ENCODE data around the gene CSTB.

The CSTB gene

GRCh38 chr21:43781846-43782245 is 5.7 kb upstream of the CSTB start:
- no peak for DNase-seq (ENCODE audit: low read depth)
- TF ChIP-seq CTCF (conservative IDR thresholded peaks at IDR 0.05; ENCODE audit: control insufficient read depth, insufficient read depth, low read depth, low read length), result no peak

DNA sequence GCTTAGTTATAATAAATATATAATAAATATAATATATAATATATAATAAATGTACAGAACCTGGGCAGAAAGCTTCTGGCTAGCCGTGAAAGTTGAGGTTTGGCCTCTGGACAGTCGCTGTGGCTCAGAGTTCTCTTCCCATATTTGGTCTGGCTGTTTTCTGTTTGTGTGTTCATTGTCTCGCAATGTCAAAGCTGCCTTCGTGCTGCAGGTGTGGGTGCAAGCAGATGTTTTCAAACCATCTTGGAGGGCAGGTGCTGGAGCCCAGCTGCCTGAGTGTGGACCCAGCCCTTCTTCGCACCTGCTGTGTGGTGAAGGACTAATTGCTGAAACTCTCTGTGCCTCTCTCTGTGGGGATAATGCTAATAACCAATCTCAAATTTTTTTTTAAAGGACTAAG is 3.6 kb upstream of the CSTB start:
- no peak overlapping the region for H3K4me3 ChIP-seq (ENCODE audit: control insufficient read depth, low read depth, low read length)
- TF ChIP-seq CTCF (conservative IDR thresholded peaks at IDR 0.05; ENCODE audit: control insufficient read depth, insufficient read depth, low read depth, low read length), result no peak
- DNase-seq (ENCODE audit: low read depth), result no peak

More at GRCh38 chr21:43781846-43782245, 5.7 kb upstream of the CSTB start:
- no peak overlapping the region for H3K4me3 ChIP-seq (ENCODE audit: control insufficient read depth, low read depth, low read length)

GRCh38 chr21:43778469-43779335 is 2.6 kb upstream of the CSTB start:
- no peak overlapping the region for H3K4me3 ChIP-seq (ENCODE audit: control insufficient read depth, low read depth, low read length)
- TF ChIP-seq CTCF (conservative IDR thresholded peaks at IDR 0.05; ENCODE audit: control insufficient read depth, insufficient read depth, low read depth, low read length), result no peak
- DNase-seq (ENCODE audit: low read depth), result no peak

DNA sequence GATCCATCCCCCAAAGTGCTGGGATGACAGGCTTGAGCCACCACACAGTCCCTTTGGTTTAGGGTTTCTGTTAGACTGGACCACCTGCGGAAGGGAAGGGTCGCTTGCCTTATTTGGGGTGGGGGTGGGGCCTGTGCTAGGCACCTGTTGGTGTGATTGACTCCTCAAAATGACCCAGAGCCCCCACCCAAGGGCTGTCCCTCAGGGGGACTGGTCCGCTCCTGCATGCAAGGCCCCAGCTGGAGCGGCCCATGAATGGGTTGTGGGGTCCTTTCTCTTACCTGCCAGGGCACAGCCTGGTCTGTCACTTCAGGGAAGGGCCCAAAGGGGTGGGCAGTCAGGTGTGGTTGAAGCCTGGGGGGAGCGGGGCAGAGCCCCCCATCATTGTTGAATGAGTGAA is 1.8 kb upstream of the CSTB start:
- H3K4me3 ChIP-seq (ENCODE audit: control insufficient read depth, low read depth, low read length), result no peak overlapping the region
- DNase-seq (ENCODE audit: low read depth), result no peak
- TF ChIP-seq CTCF (conservative IDR thresholded peaks at IDR 0.05; ENCODE audit: control insufficient read depth, insufficient read depth, low read depth, low read length), result no peak

DNA sequence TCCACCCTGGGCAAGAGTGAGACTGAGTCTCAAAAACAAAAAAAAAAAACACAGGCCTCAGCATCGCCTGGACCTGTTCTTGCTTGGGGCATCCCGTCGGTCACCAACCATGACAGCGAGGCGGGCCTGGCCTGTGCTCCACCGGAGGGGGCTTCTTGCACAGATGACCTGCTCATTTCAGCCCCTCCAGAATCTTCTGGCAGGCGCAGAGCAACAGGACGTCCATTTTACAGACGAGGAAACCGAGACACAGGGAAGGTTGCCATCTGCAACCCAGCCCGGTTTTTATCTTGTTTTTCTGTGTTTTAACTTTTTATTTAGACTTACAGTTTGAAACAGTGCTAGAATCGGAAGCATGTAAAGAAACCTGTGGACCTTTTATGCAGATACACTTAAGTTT is 918 bp downstream of the CSTB start:
- TF ChIP-seq CTCF (conservative IDR thresholded peaks at IDR 0.05; ENCODE audit: control insufficient read depth, insufficient read depth, low read depth, low read length), result no peak
- no peak for DNase-seq (ENCODE audit: low read depth)
- peak overlapping the region; percentile 64 for H3K4me3 ChIP-seq (ENCODE audit: control insufficient read depth, low read depth, low read length)

DNA sequence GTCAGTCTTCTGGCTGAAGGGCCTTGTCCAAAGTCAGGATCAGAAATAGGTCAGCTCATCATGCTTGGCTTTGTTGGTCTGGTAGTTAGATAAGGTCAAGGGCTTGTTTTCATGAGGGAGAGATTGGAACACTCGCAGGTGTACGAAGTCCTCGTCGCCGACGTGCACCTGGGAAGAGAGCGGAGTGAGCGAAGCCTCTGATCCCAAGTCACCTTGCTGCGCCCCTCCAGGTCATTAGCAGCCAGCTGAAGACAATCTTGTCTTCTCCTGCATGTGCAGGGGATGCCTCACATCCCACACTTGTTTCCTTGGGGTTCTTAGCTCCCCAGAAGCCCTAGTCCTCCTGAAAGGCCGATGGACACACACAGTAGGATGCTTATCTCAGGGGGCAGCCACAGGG is 1.9 kb downstream of the CSTB start:
- no peak for DNase-seq (ENCODE audit: low read depth)
- TF ChIP-seq CTCF (conservative IDR thresholded peaks at IDR 0.05; ENCODE audit: control insufficient read depth, insufficient read depth, low read depth, low read length), result no peak
- no peak overlapping the region for H3K4me3 ChIP-seq (ENCODE audit: control insufficient read depth, low read depth, low read length)
